HepG2 (cell line): Measurements from ENCODE around the gene C1QTNF9. TPM values are rescaled to one million over a fixed set of nuclear protein-coding genes. Genes with fewer than 3 reads are reported as not detected.

Experiments
- KLF15 ChIP-seq: sonication (generic); formaldehyde crosslinking; IDR thresholded peaks from 2 replicates; pipeline ENCODE4 v1.8.1; 2023; ENCODE audit warnings: borderline replicate concordance, mild to moderate bottlenecking, inconsistent platforms, missing genetic modification reagents, mixed read lengths
- MXI1 ChIP-seq: IDR thresholded peaks from 3 replicates; pipeline ENCODE4 v1.6.1; 2012; ENCODE audit warnings: low read depth, low read length, inconsistent platforms, borderline replicate concordance
- NFKBIZ ChIP-seq: IDR thresholded peaks from 2 replicates; pipeline ENCODE4 v1.6.1; 2018; ENCODE audit warnings: missing genetic modification reagents, missing compliant biosample characterization
- NFYC ChIP-seq: IDR thresholded peaks from 2 replicates; pipeline ENCODE4 v1.6.1; 2016; ENCODE audit warnings: missing genetic modification reagents, missing compliant biosample characterization
- NRL ChIP-seq: sonication (generic); formaldehyde crosslinking; IDR thresholded peaks from 2 replicates; pipeline ENCODE4 v1.5.0; 2020; ENCODE audit warnings: missing genetic modification reagents, mild to moderate bottlenecking, moderate library complexity, borderline replicate concordance
- ZNF614 ChIP-seq: IDR thresholded peaks from 2 replicates; pipeline ENCODE4 v1.6.1; 2018; ENCODE audit warnings: missing biosample characterization, missing genetic modification reagents, inconsistent platforms, borderline replicate concordance
- polyA plus RNA-seq, 8 experiments: library from polyadenylated mRNA; depleted of rRNA in 3 of 8; stranded (reverse) in 7 of 8; unstranded in 1 of 8; fragments of >200 nt; fragmentation: Illumina TruSeq in 4 of 8; extraction: Trizol in 4 of 8; gene quantifications; 2 replicates each; pipeline versions ENCODE4 v1.2.1 to v1.2.3, GENCODE V29; 2011 to 2016; ENCODE audit warnings: low read depth in 4 of 8, missing spikeins in 1 of 8, mixed read lengths in 1 of 8; ENCODE audit not compliant: insufficient read depth in 1 of 8
- total RNA-seq, 5 experiments: library from RNA; depleted of rRNA; stranded (reverse); fragments of >200 nt; fragmentation: Illumina TruSeq; extraction: Trizol; gene quantifications; 2 replicates each; pipeline ENCODE4 v1.2.3, GENCODE V29; 2016; ENCODE audit warnings: low read depth in 1 of 5
- TF ChIP-seq, protein P1 (sequence below): sonication (generic); formaldehyde crosslinking; IDR thresholded peaks from 2 replicates; pipeline ENCODE4 v1.4.0; 2020; ENCODE audit warnings: missing genetic modification reagents
- TF ChIP-seq, protein P2 (sequence below): sonication (generic); formaldehyde crosslinking; IDR thresholded peaks from 2 replicates; pipeline ENCODE4 v1.9.0; 2022; ENCODE audit warnings: low read depth, missing genetic modification reagents
- TF ChIP-seq, protein P3 (sequence below), 2 experiments: IDR thresholded peaks; 2 replicates each; pipeline ENCODE4 v1.6.1; 2011 to 2012; ENCODE audit warnings: low read length in 2 of 2, borderline replicate concordance in 1 of 2, low read depth in 1 of 2, mild to moderate bottlenecking in 1 of 2, moderate library complexity in 1 of 2
- TF ChIP-seq, protein P4 (sequence below): sonication (generic); formaldehyde crosslinking; IDR thresholded peaks from 2 replicates; pipeline ENCODE4 v1.9.0; 2021; ENCODE audit warnings: mild to moderate bottlenecking, missing genetic modification reagents

The C1QTNF9 gene
- total and polyA plus RNA-seq, 2 of the 13 experiments (the other 11 are each of a cell fraction or from before 2014, with no cell fraction given), result not detected

DNA sequence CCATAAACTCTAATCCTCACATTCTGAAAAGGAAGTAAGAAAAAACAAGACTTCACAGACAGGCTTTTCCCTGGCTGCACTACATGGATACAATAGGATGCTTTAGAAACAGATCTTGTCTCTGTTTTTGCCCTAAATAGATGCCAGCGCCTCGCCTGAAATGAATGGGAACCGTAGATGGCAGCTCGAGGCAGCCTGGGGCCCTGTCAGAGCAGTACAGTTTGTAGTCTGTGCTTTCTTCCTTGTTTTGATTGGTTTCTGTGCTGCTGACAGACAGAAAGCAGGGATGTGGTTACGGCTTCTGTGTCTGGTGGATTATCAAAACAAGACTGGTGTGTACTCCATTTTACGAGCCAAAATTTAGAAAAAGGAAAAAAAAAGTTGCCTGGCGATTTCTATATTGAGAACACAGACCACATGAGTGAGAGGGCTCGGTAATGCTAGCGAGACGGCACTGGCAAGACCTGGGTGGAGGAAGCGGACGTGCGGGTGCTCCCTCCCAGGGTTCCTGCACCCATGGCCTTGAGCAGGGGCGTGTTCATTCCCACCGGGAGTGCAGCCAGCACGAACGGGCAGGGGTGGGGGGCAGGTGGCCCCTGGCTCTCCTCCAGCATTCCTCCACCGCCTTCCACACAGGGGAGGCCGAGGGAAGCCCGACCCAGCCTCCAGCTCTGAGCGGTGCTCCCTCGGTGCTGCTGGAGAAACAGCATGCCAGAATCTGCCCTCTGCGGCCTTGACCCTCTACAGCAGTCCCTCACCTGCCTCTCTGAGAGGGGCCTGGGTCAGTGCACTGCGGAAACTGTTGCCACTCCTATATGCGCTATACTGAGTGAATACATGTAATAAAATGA lies 37.6 kb upstream of the C1QTNF9 start (continued):
- TF ChIP-seq, protein P1, sequence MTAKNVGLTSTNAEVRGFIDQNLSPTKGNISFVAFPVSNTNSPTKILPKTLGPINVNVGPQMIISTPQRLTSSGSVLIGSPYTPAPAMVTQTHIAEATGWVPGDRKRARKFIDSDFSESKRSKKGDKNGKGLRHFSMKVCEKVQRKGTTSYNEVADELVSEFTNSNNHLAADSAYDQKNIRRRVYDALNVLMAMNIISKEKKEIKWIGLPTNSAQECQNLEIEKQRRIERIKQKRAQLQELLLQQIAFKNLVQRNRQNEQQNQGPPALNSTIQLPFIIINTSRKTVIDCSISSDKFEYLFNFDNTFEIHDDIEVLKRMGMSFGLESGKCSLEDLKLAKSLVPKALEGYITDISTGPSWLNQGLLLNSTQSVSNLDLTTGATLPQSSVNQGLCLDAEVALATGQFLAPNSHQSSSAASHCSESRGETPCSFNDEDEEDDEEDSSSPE, result no peak
- TF ChIP-seq NFYC (CRISPR knock-in tag) (no peak), NFKBIZ (CRISPR knock-in tag) (no peak; the same call in 1 of the 2 replicates), MXI1 (peak; percentile 37; the same call in 1 of the 3 replicates), NRL (CRISPR knock-in tag) (peak; percentile 90), KLF15 (CRISPR knock-in tag) (no peak), ZNF614 (CRISPR knock-in tag) (no peak)
- TF ChIP-seq, protein P2, sequence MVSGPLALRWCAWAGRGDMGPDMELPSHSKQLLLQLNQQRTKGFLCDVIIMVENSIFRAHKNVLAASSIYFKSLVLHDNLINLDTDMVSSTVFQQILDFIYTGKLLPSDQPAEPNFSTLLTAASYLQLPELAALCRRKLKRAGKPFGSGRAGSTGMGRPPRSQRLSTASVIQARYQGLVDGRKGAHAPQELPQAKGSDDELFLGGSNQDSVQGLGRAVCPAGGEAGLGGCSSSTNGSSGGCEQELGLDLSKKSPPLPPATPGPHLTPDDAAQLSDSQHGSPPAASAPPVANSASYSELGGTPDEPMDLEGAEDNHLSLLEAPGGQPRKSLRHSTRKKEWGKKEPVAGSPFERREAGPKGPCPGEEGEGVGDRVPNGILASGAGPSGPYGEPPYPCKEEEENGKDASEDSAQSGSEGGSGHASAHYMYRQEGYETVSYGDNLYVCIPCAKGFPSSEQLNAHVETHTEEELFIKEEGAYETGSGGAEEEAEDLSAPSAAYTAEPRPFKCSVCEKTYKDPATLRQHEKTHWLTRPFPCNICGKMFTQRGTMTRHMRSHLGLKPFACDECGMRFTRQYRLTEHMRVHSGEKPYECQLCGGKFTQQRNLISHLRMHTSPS (CRISPR knock-in tag), result peak; percentile 78
- TF ChIP-seq, protein P3, sequence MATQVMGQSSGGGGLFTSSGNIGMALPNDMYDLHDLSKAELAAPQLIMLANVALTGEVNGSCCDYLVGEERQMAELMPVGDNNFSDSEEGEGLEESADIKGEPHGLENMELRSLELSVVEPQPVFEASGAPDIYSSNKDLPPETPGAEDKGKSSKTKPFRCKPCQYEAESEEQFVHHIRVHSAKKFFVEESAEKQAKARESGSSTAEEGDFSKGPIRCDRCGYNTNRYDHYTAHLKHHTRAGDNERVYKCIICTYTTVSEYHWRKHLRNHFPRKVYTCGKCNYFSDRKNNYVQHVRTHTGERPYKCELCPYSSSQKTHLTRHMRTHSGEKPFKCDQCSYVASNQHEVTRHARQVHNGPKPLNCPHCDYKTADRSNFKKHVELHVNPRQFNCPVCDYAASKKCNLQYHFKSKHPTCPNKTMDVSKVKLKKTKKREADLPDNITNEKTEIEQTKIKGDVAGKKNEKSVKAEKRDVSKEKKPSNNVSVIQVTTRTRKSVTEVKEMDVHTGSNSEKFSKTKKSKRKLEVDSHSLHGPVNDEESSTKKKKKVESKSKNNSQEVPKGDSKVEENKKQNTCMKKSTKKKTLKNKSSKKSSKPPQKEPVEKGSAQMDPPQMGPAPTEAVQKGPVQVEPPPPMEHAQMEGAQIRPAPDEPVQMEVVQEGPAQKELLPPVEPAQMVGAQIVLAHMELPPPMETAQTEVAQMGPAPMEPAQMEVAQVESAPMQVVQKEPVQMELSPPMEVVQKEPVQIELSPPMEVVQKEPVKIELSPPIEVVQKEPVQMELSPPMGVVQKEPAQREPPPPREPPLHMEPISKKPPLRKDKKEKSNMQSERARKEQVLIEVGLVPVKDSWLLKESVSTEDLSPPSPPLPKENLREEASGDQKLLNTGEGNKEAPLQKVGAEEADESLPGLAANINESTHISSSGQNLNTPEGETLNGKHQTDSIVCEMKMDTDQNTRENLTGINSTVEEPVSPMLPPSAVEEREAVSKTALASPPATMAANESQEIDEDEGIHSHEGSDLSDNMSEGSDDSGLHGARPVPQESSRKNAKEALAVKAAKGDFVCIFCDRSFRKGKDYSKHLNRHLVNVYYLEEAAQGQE (IDR thresholded peaks at IDR 0.05; ENCODE audit: borderline replicate concordance in 1 of 2, low read depth in 1 of 2, low read length in 2 of 2), result no peak
- TF ChIP-seq, protein P4, sequence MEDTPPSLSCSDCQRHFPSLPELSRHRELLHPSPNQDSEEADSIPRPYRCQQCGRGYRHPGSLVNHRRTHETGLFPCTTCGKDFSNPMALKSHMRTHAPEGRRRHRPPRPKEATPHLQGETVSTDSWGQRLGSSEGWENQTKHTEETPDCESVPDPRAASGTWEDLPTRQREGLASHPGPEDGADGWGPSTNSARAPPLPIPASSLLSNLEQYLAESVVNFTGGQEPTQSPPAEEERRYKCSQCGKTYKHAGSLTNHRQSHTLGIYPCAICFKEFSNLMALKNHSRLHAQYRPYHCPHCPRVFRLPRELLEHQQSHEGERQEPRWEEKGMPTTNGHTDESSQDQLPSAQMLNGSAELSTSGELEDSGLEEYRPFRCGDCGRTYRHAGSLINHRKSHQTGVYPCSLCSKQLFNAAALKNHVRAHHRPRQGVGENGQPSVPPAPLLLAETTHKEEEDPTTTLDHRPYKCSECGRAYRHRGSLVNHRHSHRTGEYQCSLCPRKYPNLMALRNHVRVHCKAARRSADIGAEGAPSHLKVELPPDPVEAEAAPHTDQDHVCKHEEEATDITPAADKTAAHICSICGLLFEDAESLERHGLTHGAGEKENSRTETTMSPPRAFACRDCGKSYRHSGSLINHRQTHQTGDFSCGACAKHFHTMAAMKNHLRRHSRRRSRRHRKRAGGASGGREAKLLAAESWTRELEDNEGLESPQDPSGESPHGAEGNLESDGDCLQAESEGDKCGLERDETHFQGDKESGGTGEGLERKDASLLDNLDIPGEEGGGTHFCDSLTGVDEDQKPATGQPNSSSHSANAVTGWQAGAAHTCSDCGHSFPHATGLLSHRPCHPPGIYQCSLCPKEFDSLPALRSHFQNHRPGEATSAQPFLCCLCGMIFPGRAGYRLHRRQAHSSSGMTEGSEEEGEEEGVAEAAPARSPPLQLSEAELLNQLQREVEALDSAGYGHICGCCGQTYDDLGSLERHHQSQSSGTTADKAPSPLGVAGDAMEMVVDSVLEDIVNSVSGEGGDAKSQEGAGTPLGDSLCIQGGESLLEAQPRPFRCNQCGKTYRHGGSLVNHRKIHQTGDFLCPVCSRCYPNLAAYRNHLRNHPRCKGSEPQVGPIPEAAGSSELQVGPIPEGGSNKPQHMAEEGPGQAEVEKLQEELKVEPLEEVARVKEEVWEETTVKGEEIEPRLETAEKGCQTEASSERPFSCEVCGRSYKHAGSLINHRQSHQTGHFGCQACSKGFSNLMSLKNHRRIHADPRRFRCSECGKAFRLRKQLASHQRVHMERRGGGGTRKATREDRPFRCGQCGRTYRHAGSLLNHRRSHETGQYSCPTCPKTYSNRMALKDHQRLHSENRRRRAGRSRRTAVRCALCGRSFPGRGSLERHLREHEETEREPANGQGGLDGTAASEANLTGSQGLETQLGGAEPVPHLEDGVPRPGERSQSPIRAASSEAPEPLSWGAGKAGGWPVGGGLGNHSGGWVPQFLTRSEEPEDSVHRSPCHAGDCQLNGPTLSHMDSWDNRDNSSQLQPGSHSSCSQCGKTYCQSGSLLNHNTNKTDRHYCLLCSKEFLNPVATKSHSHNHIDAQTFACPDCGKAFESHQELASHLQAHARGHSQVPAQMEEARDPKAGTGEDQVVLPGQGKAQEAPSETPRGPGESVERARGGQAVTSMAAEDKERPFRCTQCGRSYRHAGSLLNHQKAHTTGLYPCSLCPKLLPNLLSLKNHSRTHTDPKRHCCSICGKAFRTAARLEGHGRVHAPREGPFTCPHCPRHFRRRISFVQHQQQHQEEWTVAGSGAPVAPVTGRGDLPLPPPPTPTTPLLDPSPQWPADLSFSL (CRISPR knock-in tag), result no peak
